GM12864 (cell line): ENCODE measurements around the gene KRTAP5-1.
A peak's percentile ranks its signal among the peaks of the same experiment; 100 is the strongest.
"Not testable (repeated sequence)": the region's sequence is repeated elsewhere in the genome, so short reads cannot be mapped to it uniquely, and the experiment has no call there.

ENCODE experiments used
- DNase-seq: peaks from one replicate; pipeline ENCODE4 v3.0.0-alpha.2; 2011; ENCODE audit warnings: low read depth
- H3K4me3 ChIP-seq: 2 replicates; pipeline ENCODE4 v1.5.1; 2011; ENCODE audit warnings: mild to moderate bottlenecking, low read depth, low read length, control low read depth
- TF ChIP-seq, protein P1 (sequence below): IDR thresholded peaks from 2 replicates; pipeline ENCODE4 v1.5.1; 2011; ENCODE audit warnings: low read depth, mild to moderate bottlenecking, moderate library complexity, low read length, control low read depth, inconsistent platforms; ENCODE audit errors: missing control alignments

Gene KRTAP5-1

DNA sequence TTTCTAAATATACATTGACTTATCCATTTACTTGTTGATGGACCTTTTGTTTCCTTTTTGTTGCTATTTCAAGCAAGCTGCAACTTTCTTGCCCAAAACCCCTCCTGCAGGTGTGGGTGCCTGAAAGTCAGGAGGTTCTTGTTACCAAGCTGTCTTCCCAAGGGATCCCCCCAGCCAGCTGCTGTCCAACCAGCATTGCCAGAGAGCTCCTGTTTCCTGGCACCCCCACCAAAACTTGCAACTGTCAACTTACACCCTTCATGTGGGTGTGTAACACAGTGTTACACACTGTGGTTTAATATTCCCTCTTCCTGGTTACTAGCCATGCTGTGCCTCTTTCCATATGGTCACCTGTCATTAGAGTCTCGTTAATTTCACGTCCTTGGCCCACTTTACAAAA is 1.6 kb upstream of the KRTAP5-1 start:
- H3K4me3 ChIP-seq = no peak overlapping the region
- no peak for DNase-seq
- TF ChIP-seq, protein P1, sequence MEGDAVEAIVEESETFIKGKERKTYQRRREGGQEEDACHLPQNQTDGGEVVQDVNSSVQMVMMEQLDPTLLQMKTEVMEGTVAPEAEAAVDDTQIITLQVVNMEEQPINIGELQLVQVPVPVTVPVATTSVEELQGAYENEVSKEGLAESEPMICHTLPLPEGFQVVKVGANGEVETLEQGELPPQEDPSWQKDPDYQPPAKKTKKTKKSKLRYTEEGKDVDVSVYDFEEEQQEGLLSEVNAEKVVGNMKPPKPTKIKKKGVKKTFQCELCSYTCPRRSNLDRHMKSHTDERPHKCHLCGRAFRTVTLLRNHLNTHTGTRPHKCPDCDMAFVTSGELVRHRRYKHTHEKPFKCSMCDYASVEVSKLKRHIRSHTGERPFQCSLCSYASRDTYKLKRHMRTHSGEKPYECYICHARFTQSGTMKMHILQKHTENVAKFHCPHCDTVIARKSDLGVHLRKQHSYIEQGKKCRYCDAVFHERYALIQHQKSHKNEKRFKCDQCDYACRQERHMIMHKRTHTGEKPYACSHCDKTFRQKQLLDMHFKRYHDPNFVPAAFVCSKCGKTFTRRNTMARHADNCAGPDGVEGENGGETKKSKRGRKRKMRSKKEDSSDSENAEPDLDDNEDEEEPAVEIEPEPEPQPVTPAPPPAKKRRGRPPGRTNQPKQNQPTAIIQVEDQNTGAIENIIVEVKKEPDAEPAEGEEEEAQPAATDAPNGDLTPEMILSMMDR = no peak

DNA sequence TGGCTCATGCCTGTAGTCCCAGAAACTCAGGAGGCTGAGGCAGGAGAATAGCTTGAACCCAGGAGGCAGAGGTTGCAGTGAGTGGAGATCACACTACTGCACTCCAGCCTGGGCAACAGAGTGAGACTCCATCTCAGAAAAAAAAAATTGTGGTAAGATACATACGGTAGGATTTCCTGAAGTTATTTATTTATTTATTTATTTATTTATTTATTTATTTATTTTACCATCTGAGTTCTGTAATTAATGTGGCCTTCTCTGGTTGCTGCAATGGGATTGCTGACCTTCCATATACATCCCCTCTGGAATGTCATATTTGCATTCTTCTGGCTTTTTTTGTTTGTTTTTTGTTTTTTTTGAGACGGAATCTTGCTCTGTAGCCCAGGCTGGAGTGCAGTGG is 2.2 kb downstream of the KRTAP5-1 start:
- H3K4me3 ChIP-seq, DNase-seq: not testable (repeated sequence)

DNA sequence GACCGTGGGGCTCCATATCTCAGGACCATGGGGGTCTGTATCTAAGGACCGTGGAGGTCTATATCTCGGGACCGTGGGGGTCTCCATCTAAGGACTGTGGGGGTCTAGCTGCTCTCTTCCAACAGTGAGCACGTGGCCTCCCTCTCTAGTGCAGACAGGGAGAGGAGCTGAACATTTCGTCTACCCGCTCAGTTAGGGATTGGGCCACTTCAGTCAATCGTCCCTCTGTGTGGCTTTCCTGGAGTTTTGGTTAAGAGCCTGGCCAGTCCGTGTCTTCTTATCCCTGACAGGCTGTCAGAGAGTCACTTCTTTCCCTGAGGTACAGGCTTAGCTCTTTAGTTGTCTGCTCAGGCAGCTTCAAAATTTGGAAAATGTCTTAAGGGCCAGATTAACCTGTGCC is 3.1 kb downstream of the KRTAP5-1 start:
- H3K4me3 ChIP-seq = no peak overlapping the region
- TF ChIP-seq, protein P1 = no peak
- DNase-seq = no peak

DNA sequence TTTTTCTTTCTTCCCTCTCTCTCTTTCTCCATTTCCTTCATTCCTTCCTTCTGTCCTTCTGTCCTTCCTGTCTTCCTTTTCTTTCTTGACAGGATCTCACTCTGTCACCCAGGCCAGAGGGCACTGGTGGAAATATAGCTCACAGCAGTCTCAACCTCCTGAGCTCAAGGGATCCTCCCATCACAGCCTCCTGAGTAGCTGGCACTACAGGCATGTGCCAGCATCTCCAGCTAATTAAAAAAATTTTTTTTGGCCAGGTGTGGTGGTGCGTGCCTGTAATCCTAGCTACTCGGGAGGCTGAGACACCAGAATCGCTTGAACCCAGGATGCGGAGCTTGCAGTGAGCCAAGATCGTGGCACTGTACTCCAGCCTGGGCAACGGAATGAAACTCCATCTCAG is 8.3 kb downstream of the KRTAP5-1 start:
- DNase-seq = no peak
- TF ChIP-seq, protein P1 = no peak
- H3K4me3 ChIP-seq = no peak overlapping the region

DNA sequence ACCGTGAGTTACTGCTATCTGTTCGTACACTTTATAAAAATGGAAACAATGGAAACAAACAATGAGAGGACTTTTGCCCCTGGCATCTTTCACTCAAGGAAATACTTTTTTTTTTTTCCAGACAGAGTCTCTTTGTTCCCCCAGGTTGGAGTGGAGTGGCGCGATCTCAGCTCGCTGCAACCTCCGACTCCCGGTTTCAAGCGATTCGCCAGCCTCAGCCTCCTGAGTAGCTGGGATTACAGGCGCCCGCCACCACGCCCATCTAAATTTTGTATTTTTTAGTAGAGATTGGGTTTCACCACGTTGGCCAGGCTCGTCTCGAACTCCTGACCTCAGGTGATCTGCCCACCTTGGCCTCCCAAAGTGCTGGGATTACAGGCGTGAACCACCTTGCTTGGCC is 9.3 kb downstream of the KRTAP5-1 start:
- DNase-seq = not testable (repeated sequence)

DNA sequence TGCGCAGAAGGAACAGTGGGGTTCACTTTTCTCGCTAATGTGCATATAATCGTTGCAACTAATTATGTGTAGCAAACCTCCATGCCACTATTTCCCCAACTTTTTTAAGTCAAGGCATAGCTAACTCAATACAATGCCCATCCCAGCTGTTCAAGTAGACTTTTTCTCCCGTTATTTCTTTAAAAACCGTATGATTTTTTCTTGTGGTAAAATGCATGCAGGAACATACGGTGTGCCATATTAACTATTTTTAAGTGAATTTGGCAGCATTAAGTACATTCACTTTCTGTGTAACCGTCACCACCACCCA is 10.2 kb downstream of the KRTAP5-1 start:
- no peak overlapping the region for H3K4me3 ChIP-seq
- no peak for DNase-seq
- TF ChIP-seq, protein P1 = no peak

More for the DNA sequence above, 9.3 kb downstream of the KRTAP5-1 start:
- H3K4me3 ChIP-seq = not testable (repeated sequence)

DNA sequence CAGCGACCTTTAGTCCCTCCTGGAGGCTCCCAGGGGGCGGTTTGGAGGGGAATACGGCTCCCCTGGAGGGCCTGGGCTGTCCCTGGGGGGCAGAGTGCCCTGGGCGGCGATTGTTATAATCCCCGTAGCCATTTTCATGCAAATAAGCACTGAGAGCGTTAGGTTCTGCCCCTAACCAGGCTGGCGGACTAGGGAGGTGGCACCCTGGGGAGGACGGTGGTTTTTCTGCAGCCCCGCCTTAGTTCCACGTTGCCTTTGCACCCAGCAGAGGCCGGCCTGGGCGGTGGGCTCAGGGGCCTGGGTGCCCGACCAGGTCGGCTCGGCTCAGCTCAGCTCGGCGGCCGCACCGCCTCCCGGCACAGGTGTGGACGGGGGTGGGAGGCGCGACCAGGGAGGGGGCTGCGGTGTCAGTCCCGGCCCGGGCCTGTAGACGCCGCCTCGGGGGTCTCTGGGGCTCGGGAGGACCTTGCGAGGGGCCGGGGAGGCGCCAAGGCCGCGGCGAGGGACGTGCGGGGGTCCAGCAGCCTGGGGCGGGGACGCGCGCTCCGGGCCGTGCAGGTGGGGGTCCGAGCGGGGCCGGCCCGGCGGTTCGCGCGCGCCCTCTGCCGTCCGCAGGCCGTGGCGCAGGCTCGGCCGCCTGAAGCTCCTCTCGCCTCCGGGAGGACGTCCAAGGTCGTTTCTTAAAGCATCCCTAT is 10.7 kb downstream of the KRTAP5-1 start:
- TF ChIP-seq, protein P1 = peak; percentile 80
- H3K4me3 ChIP-seq = no peak overlapping the region
- no peak for DNase-seq

DNA sequence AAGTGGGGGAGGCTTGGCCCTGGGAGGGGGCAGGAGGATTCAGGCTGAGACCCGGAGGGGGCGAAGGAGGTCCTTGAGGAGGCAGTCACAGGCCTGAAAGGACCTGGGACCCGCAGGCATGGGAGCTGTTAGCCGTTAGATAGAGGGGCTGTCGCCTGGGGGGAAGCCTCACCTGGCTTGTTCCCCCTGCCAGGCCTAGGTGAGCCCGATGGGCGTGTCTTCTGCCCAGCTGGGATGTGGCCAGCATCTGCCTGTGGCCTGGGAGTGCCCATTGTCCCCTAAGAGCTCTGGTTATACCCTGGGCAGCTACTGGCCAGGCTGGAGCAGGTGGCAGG is 11.2 kb downstream of the KRTAP5-1 start:
- TF ChIP-seq, protein P1 = no peak
- DNase-seq = no peak
- no peak overlapping the region for H3K4me3 ChIP-seq
